Fibroblast of skin of abdomen (primary cell): Measurements from ENCODE around the gene GABBR2.
A peak's percentile ranks its signal among the peaks of the same experiment; 100 is the strongest.
"Not testable (repeated sequence)": the region's sequence is repeated elsewhere in the genome, so short reads cannot be mapped to it uniquely, and the experiment has no call there.

ENCODE experiments used
- DNase-seq: peaks from one replicate; pipeline ENCODE4 v3.0.0-alpha.2; 2013

GABBR2 gene

DNA sequence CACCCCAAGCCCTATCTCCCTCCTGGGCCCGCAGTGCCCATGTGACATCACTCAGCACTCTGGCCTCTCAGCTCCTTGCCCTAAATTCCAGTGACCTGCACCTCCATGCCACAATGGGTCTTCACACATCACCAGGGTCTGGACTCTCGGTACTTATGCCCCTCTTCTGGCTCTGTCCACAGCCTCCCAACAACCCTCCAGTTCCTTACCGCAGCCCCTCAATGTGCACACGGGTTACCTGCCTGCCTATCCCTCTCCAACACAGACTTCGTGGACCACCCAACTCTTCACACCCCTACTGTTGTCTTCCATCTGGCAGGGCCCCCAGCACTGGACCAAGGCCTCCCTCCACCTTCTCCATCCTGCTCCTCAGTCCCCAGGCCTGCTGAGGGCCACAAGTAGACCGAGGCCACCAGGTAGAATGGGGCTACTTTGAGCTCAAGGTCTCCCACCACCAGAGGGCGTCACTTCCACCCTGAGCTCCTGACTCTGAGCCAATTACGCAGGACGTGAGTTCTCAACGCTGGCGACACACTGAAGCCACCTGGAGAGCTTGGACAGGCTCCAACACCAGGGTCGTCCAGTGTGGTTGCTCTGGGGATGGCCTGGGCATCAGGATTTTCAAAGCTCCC lies 172.1 kb downstream of the GABBR2 start:
- DNase-seq, result no peak

DNA sequence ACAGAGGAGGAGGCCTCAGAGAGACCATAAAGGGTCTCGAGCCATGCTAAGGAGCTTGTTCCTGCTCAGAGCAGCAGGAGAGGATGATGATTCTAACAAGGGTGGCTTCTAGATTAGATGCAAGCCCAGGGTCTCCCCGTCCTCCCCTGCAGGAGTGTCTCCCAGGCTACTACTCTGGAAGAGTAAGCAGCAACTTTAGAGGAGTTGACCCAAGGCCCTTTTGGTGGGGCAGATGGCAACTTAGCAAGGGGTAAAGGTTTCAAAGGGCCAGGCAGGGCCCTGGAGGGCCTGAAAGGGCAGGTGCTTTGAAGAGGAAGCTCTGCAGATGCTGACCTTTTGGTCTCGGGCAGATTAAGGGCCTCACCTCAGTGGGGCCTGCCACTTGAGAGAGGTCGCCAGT lies 174.9 kb downstream of the GABBR2 start:
- no peak for DNase-seq

DNA sequence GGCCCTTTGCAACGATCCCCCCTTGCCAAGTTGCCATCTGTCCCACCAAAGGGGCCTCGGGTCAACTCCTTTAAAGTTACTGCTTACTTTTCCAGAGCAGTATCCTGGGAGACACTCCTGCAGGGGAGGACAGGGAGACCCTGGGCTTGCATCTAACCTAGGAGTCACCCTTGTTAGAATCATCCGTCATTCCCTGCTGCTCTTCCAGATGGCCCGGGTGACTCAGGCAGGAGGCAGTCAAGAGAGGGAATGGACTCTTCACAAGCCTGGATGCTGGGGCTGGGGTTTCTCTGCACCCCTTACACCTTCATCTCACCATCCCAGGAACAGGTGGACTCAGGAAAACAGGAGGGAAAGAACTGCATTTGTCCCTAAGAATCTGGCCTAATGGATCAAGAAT lies 175.6 kb downstream of the GABBR2 start:
- DNase-seq, result peak; percentile 10

GRCh38 chr9:98532574-98532973 lies 176.2 kb downstream of the GABBR2 start:
- no peak for DNase-seq

DNA sequence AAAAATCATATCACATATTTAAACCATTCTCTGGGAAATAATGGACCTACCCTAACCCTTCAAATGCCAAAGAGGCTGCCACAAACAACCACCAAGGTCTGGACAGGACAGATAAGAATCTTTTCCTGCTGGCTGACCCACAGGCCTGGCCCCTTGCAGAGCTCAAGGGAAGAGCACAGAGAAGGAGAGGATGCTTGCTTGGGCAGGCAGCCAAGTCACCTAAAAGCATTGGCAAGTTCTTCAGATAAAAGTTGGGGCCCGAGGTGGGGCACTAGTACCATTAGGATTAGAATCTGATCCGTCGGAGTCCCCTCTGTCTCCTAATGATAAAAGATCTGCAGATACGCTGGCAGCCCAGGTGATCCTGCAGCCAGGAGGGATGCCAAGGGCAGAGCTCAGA lies 176.6 kb downstream of the GABBR2 start:
- no peak for DNase-seq

DNA sequence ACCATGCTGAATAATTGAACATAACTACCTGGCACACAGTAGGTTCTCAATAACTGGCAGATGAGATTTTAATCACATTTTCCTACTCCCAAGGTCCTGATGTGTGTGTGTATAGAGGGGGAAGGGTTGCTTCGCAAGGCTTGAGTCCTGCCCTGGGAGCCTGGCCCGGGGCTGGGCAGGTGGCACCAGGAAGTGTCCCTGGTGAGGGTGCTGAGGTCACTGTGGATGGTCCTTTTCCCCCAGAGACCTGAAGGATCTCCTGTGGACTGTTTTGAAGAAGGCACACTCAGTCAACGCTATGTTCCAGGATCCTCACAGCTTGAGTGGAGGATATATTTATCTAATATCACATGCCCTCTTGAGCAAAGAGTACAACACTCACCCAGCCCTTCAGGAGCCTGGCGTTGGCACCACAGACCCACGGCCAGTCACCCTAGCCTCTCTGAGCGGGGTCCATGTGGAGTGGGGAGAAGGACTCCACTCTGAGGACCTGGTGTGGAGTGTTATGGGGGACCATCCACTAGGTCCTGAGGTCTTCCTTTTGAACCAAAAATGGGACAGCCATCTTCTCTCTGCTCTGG lies 177.8 kb downstream of the GABBR2 start:
- no peak for DNase-seq

GRCh38 chr9:98530275-98530674 lies 178.5 kb downstream of the GABBR2 start:
- DNase-seq, result no peak

- DNase-seq, result no peak
Observed at GRCh38 chr9:98529841-98530240, 178.9 kb downstream of the GABBR2 start.

GRCh38 chr9:98523231-98523901 lies 185.4 kb downstream of the GABBR2 start:
- DNase-seq, result peak; percentile 40

GRCh38 chr9:98522487-98522886 lies 186.2 kb downstream of the GABBR2 start:
- no peak for DNase-seq

GRCh38 chr9:98521141-98521540 lies 187.6 kb downstream of the GABBR2 start:
- DNase-seq, result peak; percentile 63

GRCh38 chr9:98520221-98520960 lies 188.3 kb downstream of the GABBR2 start:
- DNase-seq, result peak; percentile 30

DNA sequence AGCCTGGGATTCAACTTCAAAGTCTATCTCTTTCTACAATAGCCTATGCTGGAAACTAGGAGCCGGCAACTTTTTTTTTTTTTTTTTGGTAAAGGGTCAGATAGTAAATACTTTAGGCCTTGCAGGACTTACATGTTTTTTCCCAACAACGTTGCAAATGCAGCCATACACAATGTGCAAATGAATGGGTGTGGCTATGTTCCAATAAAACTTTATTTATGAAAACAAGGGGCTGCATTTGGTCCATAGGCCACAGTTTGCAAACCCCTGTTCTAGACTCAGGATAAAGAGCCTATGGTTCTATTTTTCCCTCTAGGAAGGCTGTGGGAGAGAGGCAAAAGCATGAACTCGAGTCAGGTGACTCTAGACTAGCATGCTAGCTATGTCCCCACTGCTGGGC lies 189.1 kb downstream of the GABBR2 start:
- no peak for DNase-seq

DNA sequence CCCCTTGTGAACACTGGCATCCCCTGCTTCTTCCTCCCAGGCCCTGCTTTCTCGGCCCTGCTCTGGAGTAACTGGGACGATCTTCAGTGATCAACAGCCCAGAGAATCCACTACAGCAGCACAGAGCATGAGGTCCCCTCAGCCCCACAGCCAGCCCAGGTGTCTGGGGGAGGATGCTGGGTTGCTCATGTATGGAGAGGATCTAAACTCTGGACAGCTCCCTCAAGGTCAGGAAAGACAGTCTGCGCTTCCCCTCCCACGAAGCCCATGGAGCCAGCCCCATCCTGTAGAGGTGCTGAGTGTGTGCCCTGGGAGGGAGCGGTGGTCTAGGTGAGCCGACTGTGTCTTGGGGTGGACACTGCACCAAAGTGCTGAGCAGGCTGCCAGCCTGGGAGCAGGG lies 190.2 kb downstream of the GABBR2 start:
- DNase-seq, result no peak

GRCh38 chr9:98517761-98518160 lies 191.0 kb downstream of the GABBR2 start:
- no peak for DNase-seq

- no peak for DNase-seq
Observed at GRCh38 chr9:98516897-98517503, 191.7 kb downstream of the GABBR2 start.

- no peak for DNase-seq
Observed at GRCh38 chr9:98516205-98516896, 192.4 kb downstream of the GABBR2 start.

- no peak for DNase-seq
Observed at GRCh38 chr9:98515506-98516204, 193.1 kb downstream of the GABBR2 start.

GRCh38 chr9:98514841-98515240 lies 193.9 kb downstream of the GABBR2 start:
- no peak for DNase-seq

GRCh38 chr9:98508217-98508919 lies 200.4 kb downstream of the GABBR2 start:
- DNase-seq, result not testable (repeated sequence)

DNA sequence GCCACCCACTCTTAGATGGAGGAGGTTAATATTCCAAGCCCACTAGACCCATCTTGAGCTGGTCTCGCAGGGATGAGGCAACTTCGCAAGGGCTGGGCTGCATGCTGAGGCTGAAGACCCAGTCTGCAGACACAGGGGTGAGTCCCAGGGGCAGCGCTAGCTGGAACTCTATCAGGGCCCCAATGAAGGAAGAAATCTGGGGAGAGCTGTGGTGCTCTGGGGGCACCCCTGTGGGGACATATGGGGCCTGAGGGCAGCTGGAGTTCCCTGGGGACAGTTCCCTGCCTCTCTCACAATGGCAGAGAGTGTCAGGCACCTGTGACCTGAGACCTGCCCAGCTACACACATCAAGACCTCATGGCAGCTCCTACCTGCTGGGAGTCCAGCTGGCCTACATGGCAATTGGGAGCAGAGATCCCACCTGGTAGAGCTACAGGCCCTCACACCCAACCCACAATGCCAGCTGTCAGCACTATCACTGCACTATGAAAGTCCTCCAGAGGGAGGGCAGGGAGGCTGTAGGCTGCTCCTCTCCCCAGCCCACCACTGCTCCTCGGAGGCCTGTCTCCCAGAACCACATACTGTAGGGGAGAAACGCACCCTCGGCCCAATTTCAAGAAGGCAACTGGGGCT lies 202.2 kb downstream of the GABBR2 start:
- DNase-seq, result no peak
